GM12878 (cell line): Measurements from ENCODE around the gene CCDC61.

ENCODE experiments used
- CREB1 ChIP-seq: IDR thresholded peaks from 2 replicates; pipeline ENCODE4 v1.6.1; 2012; ENCODE audit warnings: low read depth, mild to moderate bottlenecking, inconsistent platforms
- CTCF ChIP-seq, 3 experiments: IDR thresholded peaks in 2 of 3; conservative IDR thresholded peaks in 1 of 3; 2 replicates each; pipeline ENCODE4 v1.5.1; 2011; ENCODE audit warnings: low read depth in 3 of 3, low read length in 3 of 3, mild to moderate bottlenecking in 3 of 3, control low read depth in 2 of 3, moderate library complexity in 2 of 3, inconsistent platforms in 1 of 3, mixed read lengths in 1 of 3; ENCODE audit not compliant: control insufficient read depth in 2 of 3, insufficient read depth in 1 of 3; ENCODE audit errors: extremely low read depth in 1 of 3
- EP300 ChIP-seq, 2 experiments: fragments of 150-350 bp in 1 of 2; IDR thresholded peaks; 2 replicates each; pipeline ENCODE4 v1.6.1; 2011 to 2012; ENCODE audit warnings: low read depth in 2 of 2, low read length in 2 of 2, borderline replicate concordance in 1 of 2, improper control_type of control experiment in 1 of 2, inconsistent platforms in 1 of 2; ENCODE audit not compliant: control insufficient read depth in 1 of 2
- EZH2 ChIP-seq: IDR thresholded peaks from 2 replicates; pipeline ENCODE4 v1.6.1; 2012; ENCODE audit warnings: low read depth, mild to moderate bottlenecking, control low read depth, inconsistent platforms, low read length, borderline replicate concordance; ENCODE audit not compliant: control insufficient read depth
- HCFC1 ChIP-seq: fragments of 150-350 bp; IDR thresholded peaks from 2 replicates; pipeline ENCODE4 v1.6.1; 2014; ENCODE audit warnings: low read length
- JUNB ChIP-seq: IDR thresholded peaks from 2 replicates; pipeline ENCODE4 v1.6.1; 2016; ENCODE audit warnings: antibody characterized with exemption, mild to moderate bottlenecking
- JUND ChIP-seq: IDR thresholded peaks from 2 replicates; pipeline ENCODE4 v1.6.1; 2012; ENCODE audit warnings: low read depth, mild to moderate bottlenecking, low read length, improper control_type of control experiment, moderate library complexity
- NR2C2 ChIP-seq: IDR thresholded peaks from 2 replicates; pipeline ENCODE4 v1.6.1; 2011; ENCODE audit warnings: borderline replicate concordance, low read depth; ENCODE audit not compliant: control insufficient read depth, insufficient read length
- POLR2A ChIP-seq: IDR thresholded peaks from 2 replicates; pipeline ENCODE4 v1.6.1; 2011; ENCODE audit warnings: low read depth, mild to moderate bottlenecking, low read length
- SIN3A ChIP-seq: IDR thresholded peaks from 2 replicates; pipeline ENCODE4 v1.6.1; 2012; ENCODE audit warnings: low read depth, low read length, improper control_type of control experiment
- SUZ12 ChIP-seq: fragments of 200-600 bp; sonication (generic); IDR thresholded peaks from one replicate; pipeline ENCODE4 v1.6.1; 2018; ENCODE audit warnings: antibody characterized with exemption, mild to moderate bottlenecking; ENCODE audit not compliant: unreplicated experiment
- TF ChIP-seq, protein P1 (sequence below): IDR thresholded peaks from 2 replicates; pipeline ENCODE4 v1.6.1; 2012; ENCODE audit warnings: low read length, inconsistent platforms
- TF ChIP-seq, protein P2 (sequence below): fragments of 450-650 bp; IDR thresholded peaks from 2 replicates; pipeline ENCODE4 v1.6.1; 2017; ENCODE audit warnings: mild to moderate bottlenecking, moderate library complexity
- TF ChIP-seq, protein P3 (sequence below): fragments of 450-650 bp; IDR thresholded peaks from 2 replicates; pipeline ENCODE4 v1.6.1; 2017; ENCODE audit warnings: mild to moderate bottlenecking

DNA sequence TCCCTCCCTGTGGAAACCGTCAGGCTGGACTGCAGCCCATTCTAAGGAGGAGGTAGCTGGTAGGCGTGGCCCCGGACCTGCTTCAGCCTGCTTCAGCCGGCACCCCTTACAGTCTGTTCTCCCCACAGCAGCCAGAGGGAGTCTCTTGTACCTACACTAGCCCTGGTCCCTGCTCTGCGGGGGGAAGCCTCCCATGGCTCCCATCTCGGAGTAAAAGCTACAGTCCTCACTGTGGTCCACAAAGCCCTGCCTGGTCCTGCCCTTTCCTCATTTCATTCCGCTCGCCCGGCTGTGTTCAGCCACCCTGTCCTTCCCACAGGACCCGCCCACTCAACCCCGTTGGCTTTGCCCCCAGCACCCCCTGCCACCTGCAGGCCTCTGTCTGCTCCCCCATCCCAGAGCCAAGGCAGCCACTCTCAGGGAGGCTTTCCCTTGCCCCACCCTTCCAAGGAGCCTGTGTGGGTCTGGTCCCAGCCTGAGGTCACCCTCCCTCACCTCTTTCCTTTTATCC lies 26.3 kb downstream of the CCDC61 start:
- TF ChIP-seq, protein P1, sequence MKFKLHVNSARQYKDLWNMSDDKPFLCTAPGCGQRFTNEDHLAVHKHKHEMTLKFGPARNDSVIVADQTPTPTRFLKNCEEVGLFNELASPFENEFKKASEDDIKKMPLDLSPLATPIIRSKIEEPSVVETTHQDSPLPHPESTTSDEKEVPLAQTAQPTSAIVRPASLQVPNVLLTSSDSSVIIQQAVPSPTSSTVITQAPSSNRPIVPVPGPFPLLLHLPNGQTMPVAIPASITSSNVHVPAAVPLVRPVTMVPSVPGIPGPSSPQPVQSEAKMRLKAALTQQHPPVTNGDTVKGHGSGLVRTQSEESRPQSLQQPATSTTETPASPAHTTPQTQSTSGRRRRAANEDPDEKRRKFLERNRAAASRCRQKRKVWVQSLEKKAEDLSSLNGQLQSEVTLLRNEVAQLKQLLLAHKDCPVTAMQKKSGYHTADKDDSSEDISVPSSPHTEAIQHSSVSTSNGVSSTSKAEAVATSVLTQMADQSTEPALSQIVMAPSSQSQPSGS, result no peak
- TF ChIP-seq POLR2A (no peak), CTCF (IDR thresholded peaks at IDR 0.05 in 2 of 3, conservative IDR thresholded peaks at IDR 0.05 in 1 of 3; ENCODE audit: control insufficient read depth in 2 of 3, extremely low read depth in 1 of 3, insufficient read depth in 1 of 3, low read depth in 3 of 3, low read length in 3 of 3) (no peak), EZH2 (no peak), SIN3A (no peak), NR2C2 (no peak), EP300 (IDR thresholded peaks at IDR 0.05; ENCODE audit: borderline replicate concordance in 1 of 2, control insufficient read depth in 1 of 2, low read depth in 2 of 2, low read length in 2 of 2) (no peak), CREB1 (no peak), JUNB (no peak), HCFC1 (no peak), JUND (no peak), SUZ12 (no peak)
- TF ChIP-seq, protein P2, sequence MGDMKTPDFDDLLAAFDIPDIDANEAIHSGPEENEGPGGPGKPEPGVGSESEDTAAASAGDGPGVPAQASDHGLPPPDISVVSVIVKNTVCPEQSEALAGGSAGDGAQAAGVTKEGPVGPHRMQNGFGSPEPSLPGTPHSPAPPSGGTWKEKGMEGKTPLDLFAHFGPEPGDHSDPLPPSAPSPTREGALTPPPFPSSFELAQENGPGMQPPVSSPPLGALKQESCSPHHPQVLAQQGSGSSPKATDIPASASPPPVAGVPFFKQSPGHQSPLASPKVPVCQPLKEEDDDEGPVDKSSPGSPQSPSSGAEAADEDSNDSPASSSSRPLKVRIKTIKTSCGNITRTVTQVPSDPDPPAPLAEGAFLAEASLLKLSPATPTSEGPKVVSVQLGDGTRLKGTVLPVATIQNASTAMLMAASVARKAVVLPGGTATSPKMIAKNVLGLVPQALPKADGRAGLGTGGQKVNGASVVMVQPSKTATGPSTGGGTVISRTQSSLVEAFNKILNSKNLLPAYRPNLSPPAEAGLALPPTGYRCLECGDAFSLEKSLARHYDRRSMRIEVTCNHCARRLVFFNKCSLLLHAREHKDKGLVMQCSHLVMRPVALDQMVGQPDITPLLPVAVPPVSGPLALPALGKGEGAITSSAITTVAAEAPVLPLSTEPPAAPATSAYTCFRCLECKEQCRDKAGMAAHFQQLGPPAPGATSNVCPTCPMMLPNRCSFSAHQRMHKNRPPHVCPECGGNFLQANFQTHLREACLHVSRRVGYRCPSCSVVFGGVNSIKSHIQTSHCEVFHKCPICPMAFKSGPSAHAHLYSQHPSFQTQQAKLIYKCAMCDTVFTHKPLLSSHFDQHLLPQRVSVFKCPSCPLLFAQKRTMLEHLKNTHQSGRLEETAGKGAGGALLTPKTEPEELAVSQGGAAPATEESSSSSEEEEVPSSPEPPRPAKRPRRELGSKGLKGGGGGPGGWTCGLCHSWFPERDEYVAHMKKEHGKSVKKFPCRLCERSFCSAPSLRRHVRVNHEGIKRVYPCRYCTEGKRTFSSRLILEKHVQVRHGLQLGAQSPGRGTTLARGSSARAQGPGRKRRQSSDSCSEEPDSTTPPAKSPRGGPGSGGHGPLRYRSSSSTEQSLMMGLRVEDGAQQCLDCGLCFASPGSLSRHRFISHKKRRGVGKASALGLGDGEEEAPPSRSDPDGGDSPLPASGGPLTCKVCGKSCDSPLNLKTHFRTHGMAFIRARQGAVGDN, result no peak
- TF ChIP-seq, protein P3, sequence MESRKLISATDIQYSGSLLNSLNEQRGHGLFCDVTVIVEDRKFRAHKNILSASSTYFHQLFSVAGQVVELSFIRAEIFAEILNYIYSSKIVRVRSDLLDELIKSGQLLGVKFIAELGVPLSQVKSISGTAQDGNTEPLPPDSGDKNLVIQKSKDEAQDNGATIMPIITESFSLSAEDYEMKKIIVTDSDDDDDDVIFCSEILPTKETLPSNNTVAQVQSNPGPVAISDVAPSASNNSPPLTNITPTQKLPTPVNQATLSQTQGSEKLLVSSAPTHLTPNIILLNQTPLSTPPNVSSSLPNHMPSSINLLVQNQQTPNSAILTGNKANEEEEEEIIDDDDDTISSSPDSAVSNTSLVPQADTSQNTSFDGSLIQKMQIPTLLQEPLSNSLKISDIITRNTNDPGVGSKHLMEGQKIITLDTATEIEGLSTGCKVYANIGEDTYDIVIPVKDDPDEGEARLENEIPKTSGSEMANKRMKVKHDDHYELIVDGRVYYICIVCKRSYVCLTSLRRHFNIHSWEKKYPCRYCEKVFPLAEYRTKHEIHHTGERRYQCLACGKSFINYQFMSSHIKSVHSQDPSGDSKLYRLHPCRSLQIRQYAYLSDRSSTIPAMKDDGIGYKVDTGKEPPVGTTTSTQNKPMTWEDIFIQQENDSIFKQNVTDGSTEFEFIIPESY, result no peak
